ENCODE data around the gene HTT. TPM values are rescaled to one million over a fixed set of nuclear protein-coding genes. Genes with fewer than 3 reads are reported as not detected.
A peak's percentile ranks its signal among the peaks of the same experiment; 100 is the strongest.

The HTT gene
- total RNA-seq, 2 donors from 2014 or later, result 104 to 109 TPM

GRCh38 chr4:3223346-3223745 lies 148.9 kb downstream of the HTT start:
- no peak overlapping the region for H3K27ac Mint-ChIP-seq
- H3K4me3 Mint-ChIP-seq, result no peak overlapping the region
- no peak for DNase-seq
- TF ChIP-seq CTCF (conservative IDR thresholded peaks at IDR 0.05), result no peak
- H3K4me3 ChIP-seq (ENCODE audit: low read length), result no peak overlapping the region
- H3K36me3 Mint-ChIP-seq (ENCODE audit: low read depth), result peaks cover 74% of the 10 kb centered on the region
- no peaks in the 10 kb centered on the region for H3K4me1 ChIP-seq (ENCODE audit: control insufficient read depth, insufficient read depth, low read length)
- no peaks in the 10 kb centered on the region for H3K4me1 Mint-ChIP-seq
- H3K36me3 ChIP-seq (ENCODE audit: control insufficient read depth, insufficient read depth, low read length), result peaks cover 86% of the 10 kb centered on the region
- H3K9ac ChIP-seq (ENCODE audit: extremely low read depth, low read length, poor library complexity, severe bottlenecking), result no peak overlapping the region
- no peak overlapping the region for H3K27ac ChIP-seq (ENCODE audit: low read depth, low read length)
- no peaks in the 10 kb centered on the region for H3K27me3 ChIP-seq (ENCODE audit: control insufficient read depth, insufficient read depth, low read length, poor library complexity, severe bottlenecking)
- no peaks in the 10 kb centered on the region for H3K9me3 ChIP-seq (ENCODE audit: control insufficient read depth, low read length)
- no peaks in the 10 kb centered on the region for H3K27me3 Mint-ChIP-seq (ENCODE audit: insufficient read depth)
- WGBS, 2 experiments (ENCODE audit: insufficient coverage in 1 of 2, insufficient read length in 1 of 2), result 92 to 94% methylated on average over 9 to 11 of the region's 11 CpGs
- no peaks in the 10 kb centered on the region for H3K9me3 Mint-ChIP-seq

- Mint-ChIP-seq H3K27ac (peak overlapping the region; percentile 59), H3K36me3 (ENCODE audit: low read depth) (peaks cover 74% of the 10 kb centered on the region), H3K4me3 (no peak overlapping the region), H3K4me1 (no peaks in the 10 kb centered on the region), H3K9me3 (no peaks in the 10 kb centered on the region), H3K27me3 (ENCODE audit: insufficient read depth) (no peaks in the 10 kb centered on the region)
- H3K27me3 ChIP-seq (ENCODE audit: control insufficient read depth, insufficient read depth, low read length, poor library complexity, severe bottlenecking), result no peaks in the 10 kb centered on the region
- no peaks in the 10 kb centered on the region for H3K4me1 ChIP-seq (ENCODE audit: control insufficient read depth, insufficient read depth, low read length)
- WGBS, 2 experiments (ENCODE audit: insufficient coverage in 1 of 2, insufficient read length in 1 of 2), result 89 to 92% methylated on average over 9 to 13 of the region's 13 CpGs
- H3K9me3 ChIP-seq (ENCODE audit: control insufficient read depth, low read length), result no peaks in the 10 kb centered on the region
- H3K9ac ChIP-seq (ENCODE audit: extremely low read depth, low read length, poor library complexity, severe bottlenecking), result no peak overlapping the region
- no peak for DNase-seq
- H3K27ac ChIP-seq (ENCODE audit: low read depth, low read length), result no peak overlapping the region
- H3K4me3 ChIP-seq (ENCODE audit: low read length), result no peak overlapping the region
- H3K36me3 ChIP-seq (ENCODE audit: control insufficient read depth, insufficient read depth, low read length), result peaks cover 87% of the 10 kb centered on the region
- no peak for TF ChIP-seq CTCF (conservative IDR thresholded peaks at IDR 0.05)
Measured at GRCh38 chr4:3223956-3224748, 149.7 kb downstream of the HTT start.

- Histone ChIP-seq H3K4me1 (ENCODE audit: control insufficient read depth, insufficient read depth, low read length) (no peaks in the 10 kb centered on the region), H3K9ac (ENCODE audit: extremely low read depth, low read length, poor library complexity, severe bottlenecking) (no peak overlapping the region), H3K4me3 (ENCODE audit: low read length) (no peak overlapping the region), H3K27ac (ENCODE audit: low read depth, low read length) (no peak overlapping the region), H3K27me3 (ENCODE audit: control insufficient read depth, insufficient read depth, low read length, poor library complexity, severe bottlenecking) (no peaks in the 10 kb centered on the region), H3K36me3 (ENCODE audit: control insufficient read depth, insufficient read depth, low read length) (peaks cover 87% of the 10 kb centered on the region), H3K9me3 (ENCODE audit: control insufficient read depth, low read length) (no peaks in the 10 kb centered on the region)
- Mint-ChIP-seq H3K36me3 (ENCODE audit: low read depth) (peaks cover 74% of the 10 kb centered on the region), H3K9me3 (no peaks in the 10 kb centered on the region), H3K27me3 (ENCODE audit: insufficient read depth) (no peaks in the 10 kb centered on the region), H3K4me3 (no peak overlapping the region), H3K4me1 (no peaks in the 10 kb centered on the region), H3K27ac (no peak overlapping the region)
- DNase-seq, result no peak
- WGBS, 2 experiments (ENCODE audit: insufficient coverage in 1 of 2, insufficient read length in 1 of 2), result 96 to 100% methylated on average over 3 to 22 of the region's 22 CpGs
- TF ChIP-seq CTCF (conservative IDR thresholded peaks at IDR 0.05), result no peak
Measured at GRCh38 chr4:3225071-3225850, 150.8 kb downstream of the HTT start.
